HCT116 (cell line): ENCODE results near the gene MAPRE3. TPM values are rescaled to one million over a fixed set of nuclear protein-coding genes. Genes with fewer than 3 reads are reported as not detected.
A peak's percentile ranks its signal among the peaks of the same experiment; 100 is the strongest.

Experiments used
- ATAC-seq: fragments of 200-7000 bp; cut with Tn5 transposase; 2 replicates; pipeline ENCODE4 v1.9.1; 2020; ENCODE audit warnings: mild to moderate bottlenecking, moderate library complexity
- BruUV-seq: library from RNA; stranded (reverse); fragments of 400-500 nt; replicated peaks from 2 replicates; lab custom pipeline; 2021; lab: Mats Ljungman, UMichigan
- CTCF ChIA-PET: fragments of 300-600 bp; sonication (Branson Sonifier 250); formaldehyde crosslinking; loops from one replicate; lab custom pipeline; 2021; ENCODE audit warnings: antibody characterized with exemption; lab: Charles Lee
- POLR2A ChIA-PET: fragments of 300-600, 350-600 bp; sonication (Branson Sonifier 250); formaldehyde crosslinking; loops from one replicate; lab custom pipeline; 2021; ENCODE audit warnings: antibody characterized with exemption; lab: Charles Lee
- RAD21 ChIA-PET, 2 experiments: fragments of 300-600 bp; sonication (Branson Sonifier 250); formaldehyde crosslinking; loops; one replicate each; lab custom pipeline; 2023; ENCODE audit warnings: low total read pairs in 2 of 2; ENCODE audit not compliant: uncharacterized antibody in 2 of 2, unreplicated experiment in 2 of 2, low non-redundant PET in 1 of 2; lab: Charles Lee
- DNase-seq: peaks from one replicate; pipeline ENCODE4 v3.0.0-alpha.2; 2010; ENCODE audit warnings: low read depth, low spot score
- H2AFZ ChIP-seq: fragments of 200-600 bp; shearing (Covaris generic), sonication (generic); 2 replicates; pipeline ENCODE4 v1.6.1; 2017; ENCODE audit warnings: low read depth, mixed run types, mixed read lengths, antibody characterized with exemption, low read length; ENCODE audit not compliant: poor library complexity, severe bottlenecking
- H3K27ac ChIP-seq: 2 replicates; pipeline ENCODE4 v1.5.1; 2012; ENCODE audit warnings: low read depth, low read length
- H3K27me3 ChIP-seq: fragments of 200-600 bp; sonication (generic); 2 replicates; pipeline ENCODE4 v1.6.1; 2016; ENCODE audit warnings: mixed run types, low read length, mixed read lengths; ENCODE audit not compliant: insufficient read depth
- H3K36me3 ChIP-seq, 2 experiments: fragments of 200-500 bp in 1 of 2; fragments of 200-600 bp in 1 of 2; sonication (Bioruptor generic) in 1 of 2; sonication (generic) in 1 of 2; 2 replicates each; pipeline versions ENCODE4 v1.5.1 to v1.6.1; 2014 to 2016; ENCODE audit warnings: low read length in 2 of 2, inconsistent platforms in 1 of 2, mixed read lengths in 1 of 2, mixed run types in 1 of 2; ENCODE audit not compliant: insufficient read depth in 2 of 2, control insufficient read depth in 1 of 2
- H3K4me1 ChIP-seq, 2 experiments: fragments of 200-600 bp in 1 of 2; sonication (generic) in 1 of 2; 2 replicates each; pipeline versions ENCODE4 v1.5.1 to v1.6.1; 2012 to 2017; ENCODE audit warnings: low read length in 2 of 2, inconsistent platforms in 1 of 2, mild to moderate bottlenecking in 1 of 2, mixed read lengths in 1 of 2, mixed run types in 1 of 2, moderate library complexity in 1 of 2; ENCODE audit not compliant: insufficient read depth in 2 of 2, control insufficient read depth in 1 of 2
- H3K4me2 ChIP-seq: fragments of 200-600 bp; sonication (generic); 2 replicates; pipeline ENCODE4 v1.6.1; 2017; ENCODE audit warnings: mixed run types, low read length, mixed read lengths
- H3K4me3 ChIP-seq, 2 experiments: fragments of 200-600 bp in 1 of 2; sonication (generic) in 1 of 2; replicated peaks in 1 of 2; 2 replicates each; pipeline ENCODE4 v1.5.1; 2011 to 2016; ENCODE audit warnings: low read length in 2 of 2, control low read depth in 1 of 2, low read depth in 1 of 2, mild to moderate bottlenecking in 1 of 2, mixed read lengths in 1 of 2, mixed run types in 1 of 2
- H3K79me2 ChIP-seq: fragments of 200-600 bp; sonication (generic); 2 replicates; pipeline ENCODE4 v1.6.1; 2017; ENCODE audit warnings: mild to moderate bottlenecking, mixed run types, low read length, moderate library complexity, mixed read lengths; ENCODE audit not compliant: insufficient read depth
- H3K9ac ChIP-seq: fragments of 200-600 bp; sonication (generic); 2 replicates; pipeline ENCODE4 v1.6.1; 2016; ENCODE audit warnings: low read length, mixed read lengths
- H3K9me2 ChIP-seq: fragments of 200-600 bp; sonication (generic), shearing (Covaris generic); 2 replicates; pipeline ENCODE4 v1.6.1; 2017; ENCODE audit warnings: mixed run types, mild to moderate bottlenecking, moderate library complexity; ENCODE audit not compliant: insufficient read depth
- H3K9me3 ChIP-seq, 2 experiments: fragments of 200-500 bp in 1 of 2; fragments of 200-600 bp in 1 of 2; sonication (Bioruptor generic) in 1 of 2; sonication (generic) in 1 of 2; 2 replicates each; pipeline ENCODE4 v1.6.1; 2014 to 2017; ENCODE audit warnings: low read length in 2 of 2, mixed read lengths in 2 of 2, inconsistent platforms in 1 of 2, low read depth in 1 of 2, mild to moderate bottlenecking in 1 of 2, mixed run types in 1 of 2, moderate library complexity in 1 of 2; ENCODE audit not compliant: control insufficient read depth in 1 of 2, insufficient read depth in 1 of 2
- H4K20me1 ChIP-seq: fragments of 200-600 bp; sonication (generic), shearing (Covaris generic); 2 replicates; pipeline ENCODE4 v1.6.1; 2017; ENCODE audit warnings: mixed run types, mild to moderate bottlenecking, moderate library complexity; ENCODE audit not compliant: insufficient read depth
- ELF1 ChIP-seq: IDR thresholded peaks from 2 replicates; pipeline ENCODE4 v1.6.1; 2012; ENCODE audit warnings: low read depth, borderline replicate concordance
- EZH2 ChIP-seq: fragments of 200-600 bp; sonication (generic); IDR thresholded peaks from 2 replicates; pipeline ENCODE4 v1.6.1; 2017; ENCODE audit warnings: antibody characterized with exemption, mixed run types
- EZH2phosphoT487 ChIP-seq: fragments of 200-600 bp; IDR thresholded peaks from 2 replicates; pipeline ENCODE4 v1.6.1; 2018; ENCODE audit warnings: antibody characterized with exemption, borderline replicate concordance
- POLR2AphosphoS5 ChIP-seq: IDR thresholded peaks from 2 replicates; pipeline ENCODE4 v1.6.1; 2011; ENCODE audit warnings: mild to moderate bottlenecking, low read depth, low read length, moderate library complexity
- REST ChIP-seq: IDR thresholded peaks from 2 replicates; pipeline ENCODE4 v1.6.1; 2012; ENCODE audit warnings: low read depth
- SIN3A ChIP-seq: IDR thresholded peaks from 2 replicates; pipeline ENCODE4 v1.6.1; 2012; ENCODE audit warnings: low read depth
- intact Hi-C: fragments of 100-400 bp; cut with micrococcal nuclease; formaldehyde crosslinking; loops from 2 replicates; pipeline ENCODE4 v1.10.0; 2022
- total RNA-seq: library from RNA; stranded (reverse); gene quantifications from one replicate; pipeline ENCODE4 v1.2.1, GENCODE V29; 2021; ENCODE audit not compliant: unreplicated experiment
- TF ChIP-seq, protein P1 (sequence below), 3 experiments: fragments of 200-600 bp in 1 of 3; sonication (generic) in 1 of 3; IDR thresholded peaks in 2 of 3; conservative IDR thresholded peaks in 1 of 3; 2 replicates each; pipeline ENCODE4 v1.5.1; 2012 to 2017; ENCODE audit warnings: low read depth in 2 of 3, low read length in 2 of 3, antibody characterized with exemption in 1 of 3, borderline replicate concordance in 1 of 3, control low read depth in 1 of 3, mild to moderate bottlenecking in 1 of 3, mixed read lengths in 1 of 3, mixed run types in 1 of 3, moderate library complexity in 1 of 3; ENCODE audit not compliant: insufficient read depth in 1 of 3

Gene MAPRE3
- total RNA-seq, 1 experiment from 2014 or later, result 12.1 TPM

GRCh38 chr2:27070653-27071276 is 100.3 kb downstream of the MAPRE3 start:
- Histone ChIP-seq H3K4me2 (peak overlapping the region; percentile 89), H3K79me2 (peaks cover 33% of the 10 kb centered on the region), H3K36me3 (peaks cover 16 to 17% of the 10 kb centered on the region in 2 experiments; a peak in 3 of 4 replicates), H2AFZ (no peak overlapping the region), H3K9me3 (no peaks in the 10 kb centered on the region), H3K9ac (peak overlapping the region; percentile 89)
- POLR2A ChIA-PET, result interaction anchor here (1.2 to 1.4 kb wide), 3 partner anchors 9 to 19 kb away, joined by 3 to 6 read pairs (median 5); partner anchors contain the start of gene AGBL5
- TF ChIP-seq POLR2AphosphoS5 (no peak), ELF1 (no peak), SIN3A (peak; percentile 1; the same call in 1 of the 2 replicates), EZH2phosphoT487 (no peak), REST (no peak), EZH2 (no peak)
- TF ChIP-seq, protein P1, sequence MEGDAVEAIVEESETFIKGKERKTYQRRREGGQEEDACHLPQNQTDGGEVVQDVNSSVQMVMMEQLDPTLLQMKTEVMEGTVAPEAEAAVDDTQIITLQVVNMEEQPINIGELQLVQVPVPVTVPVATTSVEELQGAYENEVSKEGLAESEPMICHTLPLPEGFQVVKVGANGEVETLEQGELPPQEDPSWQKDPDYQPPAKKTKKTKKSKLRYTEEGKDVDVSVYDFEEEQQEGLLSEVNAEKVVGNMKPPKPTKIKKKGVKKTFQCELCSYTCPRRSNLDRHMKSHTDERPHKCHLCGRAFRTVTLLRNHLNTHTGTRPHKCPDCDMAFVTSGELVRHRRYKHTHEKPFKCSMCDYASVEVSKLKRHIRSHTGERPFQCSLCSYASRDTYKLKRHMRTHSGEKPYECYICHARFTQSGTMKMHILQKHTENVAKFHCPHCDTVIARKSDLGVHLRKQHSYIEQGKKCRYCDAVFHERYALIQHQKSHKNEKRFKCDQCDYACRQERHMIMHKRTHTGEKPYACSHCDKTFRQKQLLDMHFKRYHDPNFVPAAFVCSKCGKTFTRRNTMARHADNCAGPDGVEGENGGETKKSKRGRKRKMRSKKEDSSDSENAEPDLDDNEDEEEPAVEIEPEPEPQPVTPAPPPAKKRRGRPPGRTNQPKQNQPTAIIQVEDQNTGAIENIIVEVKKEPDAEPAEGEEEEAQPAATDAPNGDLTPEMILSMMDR (IDR thresholded peaks at IDR 0.05 in 2 of 3, conservative IDR thresholded peaks at IDR 0.05 in 1 of 3; ENCODE audit: borderline replicate concordance in 1 of 3, insufficient read depth in 1 of 3, low read depth in 2 of 3, low read length in 2 of 3), result no peak
- TF ChIP-seq, all 23 proteins: peak for 1
- Histone ChIP-seq H4K20me1 (no peaks in the 10 kb centered on the region), H3K4me1 (peaks cover 7 to 18% of the 10 kb centered on the region in 2 experiments), H3K9me2 (no peaks in the 10 kb centered on the region), H3K4me3 (peak overlapping the region; percentile 98 to 99), H3K27ac (peak overlapping the region; percentile 62), H3K27me3 (no peaks in the 10 kb centered on the region)
- intact Hi-C loops, result no loop called here
- CTCF ChIA-PET, result interaction anchor here (0.8 to 1.2 kb wide), 6 partner anchors 10 to 223 kb away, joined by 3 to 7 read pairs (median 3); partner anchors contain the start of genes AGBL5 and KHK
- RAD21 ChIA-PET, result no interaction called here
- ATAC-seq, result no peak
- DNase-seq, result no peak
- BruUV-seq, result TSS peak; percentile 69
